ENCODE data around the gene ITGA7.

DNA sequence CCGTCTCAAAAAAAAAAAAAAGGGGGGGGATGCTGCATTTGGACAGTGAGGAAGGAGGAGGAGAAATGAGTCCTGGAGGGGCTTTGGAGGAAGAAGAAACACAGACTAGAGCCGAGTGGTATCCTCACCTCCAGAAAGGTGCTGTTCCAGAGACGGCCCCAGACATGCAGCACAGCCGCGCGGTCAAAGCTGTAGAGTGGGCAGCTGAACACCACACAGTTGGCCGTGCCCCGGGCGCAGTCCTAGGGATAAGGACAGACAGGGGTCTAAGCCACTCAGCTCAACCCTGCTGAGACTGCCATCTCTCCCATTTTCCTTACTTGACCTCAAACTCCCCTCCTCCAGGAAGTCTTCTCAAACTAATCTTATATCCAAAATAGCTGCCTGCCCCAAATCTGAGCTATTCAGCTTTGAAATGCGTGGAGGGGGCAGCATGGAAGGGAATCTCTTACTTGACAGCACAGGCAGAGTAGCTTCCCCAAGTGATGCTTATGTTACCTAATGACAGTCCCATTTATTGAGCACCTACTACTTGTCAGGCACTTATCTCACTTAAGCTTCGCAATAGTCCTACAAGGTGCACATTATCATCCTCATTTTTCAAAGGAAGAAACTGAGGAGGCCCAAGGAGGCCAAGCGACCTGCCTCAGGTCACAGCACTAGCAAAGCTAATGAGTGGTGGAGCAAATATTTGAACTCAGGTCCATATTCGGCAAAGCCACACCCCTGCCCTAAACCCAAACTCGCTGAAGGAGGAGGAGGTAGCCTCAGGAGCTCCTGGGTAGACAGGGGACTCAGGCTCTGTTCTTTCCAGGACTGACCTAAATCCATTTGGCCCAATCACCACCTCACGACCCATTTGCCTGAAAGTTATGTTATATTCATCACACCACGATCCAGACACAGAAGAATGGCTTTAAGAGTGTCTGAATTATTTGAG, 18.7 kb downstream of the ITGA7 start:
- TF ChIP-seq ELF1 (IDR thresholded peaks at IDR 0.05) (no peak), EP300 (IDR thresholded peaks at IDR 0.05; ENCODE audit: borderline replicate concordance in 1 of 2, low read depth in 1 of 2, low read length in 1 of 2) (no peak)

All from SK-N-SH (cell line).